ENCODE data around the gene LLGL1. TPM values are rescaled to one million over a fixed set of nuclear protein-coding genes. Genes with fewer than 3 reads are reported as not detected.

Gene LLGL1
- total RNA-seq, 4 donors from 2014 or later: 11.1 to 18.0 (median 14.9) TPM

GRCh38 chr17:18280249-18280648 is 54.8 kb downstream of the LLGL1 start:
- no peak for DNase-seq
- 94 to 100% methylated on average over 2 to 4 of the region's 4 CpGs for WGBS, 2 donors (ENCODE audit: low coverage in 1 of 2)
- peaks cover 0 to 36% (median 18%) of the 10 kb centered on the region in 4 donors for H3K36me3 ChIP-seq

GRCh38 chr17:18280766-18281371 is 55.4 kb downstream of the LLGL1 start:
- no peak for DNase-seq
- in situ Hi-C loops (cut with MboI; ENCODE audit: low pct_ligation_motif_present in 1 of 4, low pct_unique_long_range_greater_than_20kb in 1 of 4, low sequenced_read_pairs in 3 of 4): no loop called here
- WGBS, 2 donors (ENCODE audit: low coverage in 1 of 2): 60% methylated on average over 5 of the region's 5 CpGs; no CpG with 5 or more reads in 1 of the 2 donors
- Histone ChIP-seq H3K36me3 (peaks cover 0 to 37% (median 18%) of the 10 kb centered on the region in 4 donors), H3K27ac (no peak overlapping the region), H3K27me3 (no peaks in the 10 kb centered on the region), H3K9me3 (no peaks in the 10 kb centered on the region), H3K4me3 (no peak overlapping the region), H3K4me1 (no peaks in the 10 kb centered on the region)
- intact Hi-C loops (cut with DNase I; ENCODE audit: low total_unique reads): no loop called here
- TF ChIP-seq CTCF (IDR thresholded peaks at IDR 0.05) (no peak), POLR2A (IDR thresholded peaks at IDR 0.05) (no peak), POLR2AphosphoS5 (IDR thresholded peaks at IDR 0.05) (no peak), EP300 (IDR thresholded peaks at IDR 0.05; ENCODE audit: low read depth) (no peak)

More at GRCh38 chr17:18280249-18280648, 54.8 kb downstream of the LLGL1 start:
- intact Hi-C loops (cut with DNase I; ENCODE audit: low total_unique reads) (no loop called here), in situ Hi-C loops (cut with MboI; ENCODE audit: low pct_ligation_motif_present in 1 of 4, low pct_unique_long_range_greater_than_20kb in 1 of 4, low sequenced_read_pairs in 3 of 4) (no loop called here)
- no peak for TF ChIP-seq CTCF (IDR thresholded peaks at IDR 0.05)
- no peak for TF ChIP-seq POLR2A (IDR thresholded peaks at IDR 0.05)
- no peak for TF ChIP-seq POLR2AphosphoS5 (IDR thresholded peaks at IDR 0.05)
- no peak for TF ChIP-seq EP300 (IDR thresholded peaks at IDR 0.05; ENCODE audit: low read depth)
- H3K27me3 ChIP-seq: no peaks in the 10 kb centered on the region
- H3K4me1 ChIP-seq: no peaks in the 10 kb centered on the region
- no peak overlapping the region for H3K4me3 ChIP-seq
- no peak overlapping the region for H3K27ac ChIP-seq
- H3K9me3 ChIP-seq: no peaks in the 10 kb centered on the region

GRCh38 chr17:18281788-18282187 is 56.4 kb downstream of the LLGL1 start:
- Histone ChIP-seq H3K4me3 (no peak overlapping the region), H3K36me3 (peaks cover 0 to 41% (median 18%) of the 10 kb centered on the region in 4 donors), H3K27me3 (no peaks in the 10 kb centered on the region), H3K4me1 (no peaks in the 10 kb centered on the region), H3K27ac (no peak overlapping the region), H3K9me3 (no peaks in the 10 kb centered on the region)
- TF ChIP-seq CTCF (IDR thresholded peaks at IDR 0.05) (no peak), POLR2AphosphoS5 (IDR thresholded peaks at IDR 0.05) (no peak), POLR2A (IDR thresholded peaks at IDR 0.05) (no peak), EP300 (IDR thresholded peaks at IDR 0.05; ENCODE audit: low read depth) (no peak)
- WGBS, 2 donors (ENCODE audit: low coverage in 1 of 2): 94 to 100% methylated on average over 1 to 6 of the region's 6 CpGs
- intact Hi-C loops (cut with DNase I; ENCODE audit: low total_unique reads) (loop anchor here (2.0 kb wide), 1 partner anchor 47 kb away; no protein-coding TSS in a partner anchor), in situ Hi-C loops (cut with MboI; ENCODE audit: low pct_ligation_motif_present in 1 of 4, low pct_unique_long_range_greater_than_20kb in 1 of 4, low sequenced_read_pairs in 3 of 4) (no loop called here)
- DNase-seq: no peak

- peaks cover 0 to 51% (median 12%) of the 10 kb centered on the region in 4 donors for H3K36me3 ChIP-seq
- in situ Hi-C loops (cut with MboI; ENCODE audit: low pct_ligation_motif_present in 1 of 4, low pct_unique_long_range_greater_than_20kb in 1 of 4, low sequenced_read_pairs in 3 of 4): no loop called here
- WGBS, 2 donors (ENCODE audit: low coverage in 1 of 2): 93 to 100% methylated on average over 4 to 11 of the region's 11 CpGs
These were observed 59.9 kb downstream of the LLGL1 start for GRCh38 chr17:18285296-18285695.

More at GRCh38 chr17:18285296-18285695, 59.9 kb downstream of the LLGL1 start:
- H3K9me3 ChIP-seq: no peaks in the 10 kb centered on the region
- intact Hi-C loops (cut with DNase I; ENCODE audit: low total_unique reads): no loop called here
- TF ChIP-seq POLR2A (IDR thresholded peaks at IDR 0.05) (no peak), EP300 (IDR thresholded peaks at IDR 0.05; ENCODE audit: low read depth) (no peak), POLR2AphosphoS5 (IDR thresholded peaks at IDR 0.05) (no peak)
- no peak overlapping the region for H3K4me3 ChIP-seq
- no peaks in the 10 kb centered on the region for H3K4me1 ChIP-seq
- DNase-seq: no peak
- H3K27ac ChIP-seq: no peak overlapping the region
- no peaks in the 10 kb centered on the region for H3K27me3 ChIP-seq

Data from transverse colon (tissue), 4 donors.